SK-N-SH (cell line): Measurements from ENCODE around the gene B3GALT5. TPM values are rescaled to one million over a fixed set of nuclear protein-coding genes. Genes with fewer than 3 reads are reported as not detected.

Experiments
- CTCF ChIA-PET: fragments of 300-600, 350-600 bp; formaldehyde crosslinking; extraction: SDS; loops from one replicate; lab custom pipeline; 2021; lab: Yijun Ruan, JAX
- POLR2A ChIA-PET: fragments of 350-600 bp; sonication (Branson Sonifier 250); formaldehyde crosslinking; extraction: SDS; loops from one replicate; lab custom pipeline; 2020; ENCODE audit warnings: antibody characterized with exemption, inconsistent platforms; lab: Yijun Ruan, JAX
- DNase-seq: peaks from one replicate; pipeline ENCODE4 v3.0.0; 2012
- H2AFZ ChIP-seq: fragments of 200-600 bp; sonication (generic); 2 replicates; pipeline ENCODE4 v1.8.1; 2016; ENCODE audit warnings: antibody characterized with exemption, mild to moderate bottlenecking, low read depth
- H3F3A ChIP-seq: fragments of 200-600 bp; sonication (generic); replicated peaks from 2 replicates; pipeline ENCODE3; 2016; ENCODE audit warnings: antibody characterized with exemption, mild to moderate bottlenecking; ENCODE audit not compliant: insufficient read depth
- H3K27ac ChIP-seq, 2 experiments: fragments of 200-500 bp in 1 of 2; fragments of 200-600 bp in 1 of 2; sonication (Bioruptor generic) in 1 of 2; sonication (generic), shearing (Covaris generic) in 1 of 2; 2 replicates each; pipeline versions ENCODE4 v1.5.1 to v1.6.1; 2014 to 2016; ENCODE audit warnings: low read depth in 2 of 2, inconsistent platforms in 1 of 2, low read length in 1 of 2, mild to moderate bottlenecking in 1 of 2, mixed read lengths in 1 of 2
- H3K27me3 ChIP-seq: fragments of 200-600 bp; sonication (generic), shearing (Covaris generic); 2 replicates; pipeline ENCODE4 v1.6.1; 2016; ENCODE audit warnings: mixed run types; ENCODE audit not compliant: insufficient read depth
- H3K36me3 ChIP-seq, 2 experiments: fragments of 200-500 bp in 1 of 2; fragments of 200-600 bp in 1 of 2; sonication (Bioruptor generic) in 1 of 2; sonication (generic) in 1 of 2; replicated peaks in 1 of 2; 2 replicates each; pipeline versions ENCODE3 to v1.5.1; 2014 to 2016; ENCODE audit warnings: low read length in 1 of 2, mild to moderate bottlenecking in 1 of 2; ENCODE audit not compliant: insufficient read depth in 2 of 2, control insufficient read depth in 1 of 2
- H3K4me1 ChIP-seq, 2 experiments: fragments of 200-500 bp in 1 of 2; fragments of 200-600 bp in 1 of 2; sonication (Bioruptor generic) in 1 of 2; sonication (generic), shearing (Covaris generic) in 1 of 2; 2 replicates each; pipeline versions ENCODE4 v1.5.1 to v1.6.1; 2014 to 2016; ENCODE audit warnings: low read depth in 1 of 2, low read length in 1 of 2, mixed run types in 1 of 2; ENCODE audit not compliant: insufficient read depth in 2 of 2, control insufficient read depth in 1 of 2
- H3K4me2 ChIP-seq: fragments of 200-600 bp; sonication (generic), shearing (Covaris generic); 2 replicates; pipeline ENCODE4 v1.6.1; 2017; ENCODE audit warnings: mixed run types
- H3K4me3 ChIP-seq, 2 experiments: fragments of 200-500 bp in 1 of 2; fragments of 200-600 bp in 1 of 2; sonication (Bioruptor generic) in 1 of 2; sonication (generic), shearing (Covaris generic) in 1 of 2; 2 replicates each; pipeline versions ENCODE4 v1.5.1 to v1.8.1; 2014 to 2016; ENCODE audit warnings: low read depth in 2 of 2, inconsistent platforms in 1 of 2, low read length in 1 of 2, mild to moderate bottlenecking in 1 of 2, mixed read lengths in 1 of 2, moderate library complexity in 1 of 2
- H3K79me2 ChIP-seq: fragments of 200-600 bp; sonication (generic); 2 replicates; pipeline ENCODE4 v1.8.1; 2017; ENCODE audit warnings: mild to moderate bottlenecking; ENCODE audit not compliant: insufficient read depth
- H3K9ac ChIP-seq: fragments of 200-600 bp; sonication (generic); 2 replicates; pipeline ENCODE4 v1.6.1; 2017; ENCODE audit warnings: mixed run types
- H3K9me2 ChIP-seq: fragments of 200-600 bp; sonication (generic); 2 replicates; pipeline ENCODE4 v1.6.1; 2017; ENCODE audit warnings: mixed run types
- H3K9me3 ChIP-seq: fragments of 200-600 bp; sonication (generic); 2 replicates; pipeline ENCODE4 v1.6.1; 2017; ENCODE audit warnings: mixed run types, mild to moderate bottlenecking, moderate library complexity
- H4K20me1 ChIP-seq: fragments of 200-600 bp; sonication (generic); 2 replicates; pipeline ENCODE4 v1.6.1; 2017; ENCODE audit warnings: mild to moderate bottlenecking, mixed run types; ENCODE audit not compliant: insufficient read depth
- ELF1 ChIP-seq: IDR thresholded peaks from 2 replicates; pipeline ENCODE4 v1.4.0; 2012
- EP300 ChIP-seq, 2 experiments: IDR thresholded peaks; 2 replicates each; pipeline versions ENCODE4 v1.4.0 to v1.6.1; 2012; ENCODE audit warnings: borderline replicate concordance in 1 of 2, low read depth in 1 of 2, low read length in 1 of 2
- EZH2phosphoT487 ChIP-seq: fragments of 200-600 bp; sonication (generic); IDR thresholded peaks from 2 replicates; pipeline ENCODE4 v1.6.1; 2017; ENCODE audit warnings: low read depth, mixed run types, mild to moderate bottlenecking, antibody characterized with exemption, moderate library complexity, borderline replicate concordance
- FOXJ3 ChIP-seq: sonication (generic); formaldehyde crosslinking; IDR thresholded peaks from 2 replicates; pipeline ENCODE4 v1.5.1; 2020; ENCODE audit warnings: mild to moderate bottlenecking, missing genetic modification reagents
- GATA2 ChIP-seq: sonication (generic); formaldehyde crosslinking; IDR thresholded peaks from 2 replicates; pipeline ENCODE4 v1.5.0; 2020; ENCODE audit warnings: mild to moderate bottlenecking, missing genetic modification reagents
- JUND ChIP-seq: IDR thresholded peaks from 2 replicates; pipeline ENCODE4 v1.4.0; 2012
- MXI1 ChIP-seq: IDR thresholded peaks from 2 replicates; pipeline ENCODE4 v1.6.1; 2012; ENCODE audit warnings: mild to moderate bottlenecking, low read depth, low read length, improper control_type of control experiment
- SIN3A ChIP-seq: IDR thresholded peaks from 2 replicates; pipeline ENCODE4 v1.6.1; 2012; ENCODE audit warnings: low read depth, mild to moderate bottlenecking, low read length, moderate library complexity, borderline replicate concordance
- WGBS: methylation state at CpG from one replicate; pipeline ENCODE4 v1.1.6; 2017; ENCODE audit warnings: low lambda C conversion rate; 5-methylcytosine and 5-hydroxymethylcytosine counted together
- polyA plus RNA-seq, 3 experiments: library from polyadenylated mRNA; depleted of rRNA; stranded (reverse); fragments of >200 nt; gene quantifications; 2 replicates each; pipeline ENCODE4 v1.2.3, GENCODE V29; 2012
- TF ChIP-seq, protein P1 (sequence below): fragments of 150-350 bp; IDR thresholded peaks from 2 replicates; pipeline ENCODE4 v1.6.1; 2017; ENCODE audit warnings: antibody characterized with exemption, low read length, low read depth, borderline replicate concordance
- TF ChIP-seq, protein P2 (sequence below): IDR thresholded peaks from 2 replicates; pipeline ENCODE4; 2012
- TF ChIP-seq, protein P3 (sequence below): IDR thresholded peaks from 2 replicates; pipeline ENCODE4 v1.4.0; 2012; ENCODE audit warnings: low read depth, borderline replicate concordance
- TF ChIP-seq, protein P4 (sequence below): IDR thresholded peaks from 2 replicates; pipeline ENCODE4 v1.6.1; 2012; ENCODE audit warnings: mild to moderate bottlenecking, low read depth, low read length, moderate library complexity

B3GALT5 gene
- polyA plus RNA-seq, 1 of the 3 experiments (the other 2 are of a cell fraction), result 0.35 TPM

DNA sequence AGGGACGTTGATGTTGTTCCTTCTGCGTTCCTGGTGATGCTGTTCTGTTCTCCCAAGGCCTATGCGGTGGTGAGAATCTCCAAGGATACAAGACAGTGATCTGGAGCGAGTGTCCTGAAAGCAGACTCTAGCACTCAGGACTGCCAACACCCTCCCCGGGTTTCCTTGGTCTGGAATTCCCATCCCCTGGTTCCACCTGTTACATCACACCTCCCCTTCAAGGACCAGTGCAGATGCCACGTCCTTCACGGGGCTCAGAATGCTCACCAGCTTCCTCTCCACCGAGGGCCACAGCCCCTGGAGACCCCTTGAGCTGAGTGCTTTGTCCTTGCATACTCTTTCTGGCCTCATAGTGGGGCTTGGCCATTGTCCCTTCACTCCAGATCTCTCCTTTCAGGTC lies 43.5 kb downstream of the B3GALT5 start:
- no peak overlapping the region for H3K4me3 ChIP-seq
- 63% methylated on average over 7 of the region's 8 CpGs for WGBS

DNA sequence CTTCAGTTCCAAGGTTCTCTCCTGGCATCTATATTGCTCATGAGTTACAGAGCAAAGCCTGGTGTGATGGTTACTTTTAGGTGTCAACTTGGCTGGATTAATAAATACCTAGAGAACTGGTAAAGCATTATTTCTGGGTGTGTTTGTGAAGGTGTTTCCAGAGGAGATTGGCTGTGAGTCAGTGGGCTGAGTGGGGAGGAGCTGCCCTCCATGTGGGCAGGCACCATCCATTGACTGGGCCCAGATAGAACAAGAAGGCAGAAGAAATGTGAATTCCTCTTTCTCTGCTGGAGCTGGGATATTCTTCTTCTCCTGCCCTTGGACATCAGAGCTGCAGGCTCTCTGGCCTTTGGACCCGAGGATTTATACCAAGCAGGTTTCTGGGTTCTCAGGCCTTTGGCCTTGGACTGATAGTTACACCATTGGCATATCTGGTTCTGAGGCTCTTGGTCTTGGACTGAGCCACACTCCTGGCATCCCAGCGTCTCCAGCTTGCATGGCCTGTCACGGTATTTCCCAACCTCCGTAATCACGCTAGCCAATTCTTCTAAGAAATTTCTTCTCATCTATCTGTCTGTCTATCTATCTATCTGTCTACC lies 44.5 kb downstream of the B3GALT5 start:
- Histone ChIP-seq H3K4me1 (peaks cover 7 to 11% of the 10 kb centered on the region in 2 experiments; a peak in 3 of 4 replicates), H3K9ac (no peak overlapping the region), H3F3A (no peaks in the 10 kb centered on the region), H3K79me2 (no peaks in the 10 kb centered on the region), H3K9me2 (no peaks in the 10 kb centered on the region), H2AFZ (no peak overlapping the region), H4K20me1 (no peaks in the 10 kb centered on the region), H3K4me3 (no peak overlapping the region), H3K27ac (no peak overlapping the region), H3K9me3 (no peaks in the 10 kb centered on the region), H3K27me3 (no peaks in the 10 kb centered on the region), H3K36me3 (no peaks in the 10 kb centered on the region), H3K4me2 (no peak overlapping the region)
- CTCF ChIA-PET, result no interaction called here
- POLR2A ChIA-PET, result no interaction called here
- WGBS, result 83% methylated on average over 5 of the region's 5 CpGs
- TF ChIP-seq EZH2phosphoT487, result no peak
- TF ChIP-seq, protein P1, sequence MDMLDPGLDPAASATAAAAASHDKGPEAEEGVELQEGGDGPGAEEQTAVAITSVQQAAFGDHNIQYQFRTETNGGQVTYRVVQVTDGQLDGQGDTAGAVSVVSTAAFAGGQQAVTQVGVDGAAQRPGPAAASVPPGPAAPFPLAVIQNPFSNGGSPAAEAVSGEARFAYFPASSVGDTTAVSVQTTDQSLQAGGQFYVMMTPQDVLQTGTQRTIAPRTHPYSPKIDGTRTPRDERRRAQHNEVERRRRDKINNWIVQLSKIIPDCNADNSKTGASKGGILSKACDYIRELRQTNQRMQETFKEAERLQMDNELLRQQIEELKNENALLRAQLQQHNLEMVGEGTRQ, result no peak
- no peak for DNase-seq

More for the DNA sequence above, 43.5 kb downstream of the B3GALT5 start:
- H3K9ac ChIP-seq, result no peak overlapping the region
- H3K79me2 ChIP-seq, result no peaks in the 10 kb centered on the region
- H3K9me3 ChIP-seq, result no peaks in the 10 kb centered on the region
- peaks cover 7 to 11% of the 10 kb centered on the region in 2 experiments; a peak in 3 of 4 replicates for H3K4me1 ChIP-seq
- H3K27ac ChIP-seq, result no peak overlapping the region
- H3K36me3 ChIP-seq, result no peaks in the 10 kb centered on the region
- POLR2A ChIA-PET, result no interaction called here
- TF ChIP-seq SIN3A, result no peak
- TF ChIP-seq, protein P2, sequence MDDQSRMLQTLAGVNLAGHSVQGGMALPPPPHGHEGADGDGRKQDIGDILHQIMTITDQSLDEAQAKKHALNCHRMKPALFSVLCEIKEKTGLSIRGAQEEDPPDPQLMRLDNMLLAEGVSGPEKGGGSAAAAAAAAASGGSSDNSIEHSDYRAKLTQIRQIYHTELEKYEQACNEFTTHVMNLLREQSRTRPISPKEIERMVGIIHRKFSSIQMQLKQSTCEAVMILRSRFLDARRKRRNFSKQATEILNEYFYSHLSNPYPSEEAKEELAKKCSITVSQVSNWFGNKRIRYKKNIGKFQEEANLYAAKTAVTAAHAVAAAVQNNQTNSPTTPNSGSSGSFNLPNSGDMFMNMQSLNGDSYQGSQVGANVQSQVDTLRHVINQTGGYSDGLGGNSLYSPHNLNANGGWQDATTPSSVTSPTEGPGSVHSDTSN, result no peak
- CTCF ChIA-PET, result no interaction called here
- H3K27me3 ChIP-seq, result no peaks in the 10 kb centered on the region
- no peaks in the 10 kb centered on the region for H3F3A ChIP-seq
- H2AFZ ChIP-seq, result no peak overlapping the region
- no peaks in the 10 kb centered on the region for H4K20me1 ChIP-seq
- H3K9me2 ChIP-seq, result no peaks in the 10 kb centered on the region
- no peak overlapping the region for H3K4me2 ChIP-seq
- no peak for DNase-seq

DNA sequence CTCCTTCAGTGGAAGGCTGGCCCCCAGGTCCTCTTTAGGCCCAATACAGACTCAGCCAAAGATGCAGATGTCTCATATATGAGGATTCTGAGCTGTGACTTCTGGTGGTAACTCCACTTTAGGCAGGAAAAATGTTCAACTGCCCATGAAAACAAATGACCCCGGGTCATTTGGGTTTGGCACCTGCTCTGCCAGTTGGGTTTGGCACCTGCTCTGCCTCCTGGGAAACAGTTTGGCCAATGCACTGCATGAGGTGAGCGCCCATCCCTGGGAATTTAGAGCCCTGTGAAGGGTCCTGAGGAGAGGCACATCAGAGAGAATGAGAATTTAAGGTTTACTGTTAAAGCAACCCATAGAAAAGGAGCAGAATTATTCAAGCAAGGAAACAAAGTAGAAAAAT lies 45.3 kb downstream of the B3GALT5 start:
- no peaks in the 10 kb centered on the region for H3K27me3 ChIP-seq
- peaks cover 7 to 11% of the 10 kb centered on the region in 2 experiments; a peak in 3 of 4 replicates for H3K4me1 ChIP-seq
- no peak overlapping the region for H3K9ac ChIP-seq
- no peak overlapping the region for H3K4me3 ChIP-seq
- H3K27ac ChIP-seq, result no peak overlapping the region
- WGBS, result 49% methylated on average over 2 of the region's 2 CpGs
- H3K9me3 ChIP-seq, result no peaks in the 10 kb centered on the region
- CTCF ChIA-PET, result interaction anchor here (0.9 kb wide), 1 partner anchor 54 kb away, joined by 3 read pairs; no protein-coding TSS in a partner anchor
- POLR2A ChIA-PET, result no interaction called here
- H3F3A ChIP-seq, result no peaks in the 10 kb centered on the region
- H3K79me2 ChIP-seq, result no peaks in the 10 kb centered on the region
- no peak overlapping the region for H3K4me2 ChIP-seq
- H3K36me3 ChIP-seq, result no peaks in the 10 kb centered on the region
- no peak for DNase-seq
- no peaks in the 10 kb centered on the region for H4K20me1 ChIP-seq
- no peak overlapping the region for H2AFZ ChIP-seq
- no peaks in the 10 kb centered on the region for H3K9me2 ChIP-seq
- TF ChIP-seq FOXJ3 (no peak), SIN3A (no peak), MXI1 (no peak), GATA2 (CRISPR knock-in tag) (no peak), EP300 (IDR thresholded peaks at IDR 0.05; ENCODE audit: borderline replicate concordance in 1 of 2, low read depth in 1 of 2, low read length in 1 of 2) (no peak), EZH2phosphoT487 (no peak), JUND (no peak), ELF1 (no peak)
- TF ChIP-seq, protein P2, result no peak
- TF ChIP-seq, protein P3, sequence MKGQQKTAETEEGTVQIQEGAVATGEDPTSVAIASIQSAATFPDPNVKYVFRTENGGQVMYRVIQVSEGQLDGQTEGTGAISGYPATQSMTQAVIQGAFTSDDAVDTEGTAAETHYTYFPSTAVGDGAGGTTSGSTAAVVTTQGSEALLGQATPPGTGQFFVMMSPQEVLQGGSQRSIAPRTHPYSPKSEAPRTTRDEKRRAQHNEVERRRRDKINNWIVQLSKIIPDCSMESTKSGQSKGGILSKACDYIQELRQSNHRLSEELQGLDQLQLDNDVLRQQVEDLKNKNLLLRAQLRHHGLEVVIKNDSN, result no peak
- TF ChIP-seq, protein P4, sequence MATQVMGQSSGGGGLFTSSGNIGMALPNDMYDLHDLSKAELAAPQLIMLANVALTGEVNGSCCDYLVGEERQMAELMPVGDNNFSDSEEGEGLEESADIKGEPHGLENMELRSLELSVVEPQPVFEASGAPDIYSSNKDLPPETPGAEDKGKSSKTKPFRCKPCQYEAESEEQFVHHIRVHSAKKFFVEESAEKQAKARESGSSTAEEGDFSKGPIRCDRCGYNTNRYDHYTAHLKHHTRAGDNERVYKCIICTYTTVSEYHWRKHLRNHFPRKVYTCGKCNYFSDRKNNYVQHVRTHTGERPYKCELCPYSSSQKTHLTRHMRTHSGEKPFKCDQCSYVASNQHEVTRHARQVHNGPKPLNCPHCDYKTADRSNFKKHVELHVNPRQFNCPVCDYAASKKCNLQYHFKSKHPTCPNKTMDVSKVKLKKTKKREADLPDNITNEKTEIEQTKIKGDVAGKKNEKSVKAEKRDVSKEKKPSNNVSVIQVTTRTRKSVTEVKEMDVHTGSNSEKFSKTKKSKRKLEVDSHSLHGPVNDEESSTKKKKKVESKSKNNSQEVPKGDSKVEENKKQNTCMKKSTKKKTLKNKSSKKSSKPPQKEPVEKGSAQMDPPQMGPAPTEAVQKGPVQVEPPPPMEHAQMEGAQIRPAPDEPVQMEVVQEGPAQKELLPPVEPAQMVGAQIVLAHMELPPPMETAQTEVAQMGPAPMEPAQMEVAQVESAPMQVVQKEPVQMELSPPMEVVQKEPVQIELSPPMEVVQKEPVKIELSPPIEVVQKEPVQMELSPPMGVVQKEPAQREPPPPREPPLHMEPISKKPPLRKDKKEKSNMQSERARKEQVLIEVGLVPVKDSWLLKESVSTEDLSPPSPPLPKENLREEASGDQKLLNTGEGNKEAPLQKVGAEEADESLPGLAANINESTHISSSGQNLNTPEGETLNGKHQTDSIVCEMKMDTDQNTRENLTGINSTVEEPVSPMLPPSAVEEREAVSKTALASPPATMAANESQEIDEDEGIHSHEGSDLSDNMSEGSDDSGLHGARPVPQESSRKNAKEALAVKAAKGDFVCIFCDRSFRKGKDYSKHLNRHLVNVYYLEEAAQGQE, result no peak
